Measurements from ENCODE around the gene DPAGT1.
A peak's percentile ranks its signal among the peaks of the same experiment; 100 is the strongest.

Gene DPAGT1

GRCh38 chr11:119092880-119093842 is 8.5 kb downstream of the DPAGT1 start:
- peaks cover 78% of the 10 kb centered on the region for H3K36me3 ChIP-seq (ENCODE audit: insufficient read depth, insufficient read length, low read length)
- no peak for DNase-seq (ENCODE audit: low read depth, low spot score)
- TF ChIP-seq SUZ12 (IDR thresholded peaks at IDR 0.05; ENCODE audit: extremely low read depth, insufficient read depth, insufficient read length) (no peak), ZNF274 (IDR thresholded peaks at IDR 0.05; ENCODE audit: low read depth, low read length) (no peak), YY1 (IDR thresholded peaks at IDR 0.05; ENCODE audit: insufficient read depth, insufficient read length) (no peak)

GRCh38 chr11:119091966-119092879 is 9.4 kb downstream of the DPAGT1 start:
- no peak for DNase-seq (ENCODE audit: low read depth, low spot score)
- peaks cover 6% of the 10 kb centered on the region; the same call in 1 of the 2 replicates for H3K9me3 ChIP-seq (ENCODE audit: insufficient read depth, low read length)
- no peak overlapping the region for H3K9ac ChIP-seq (ENCODE audit: insufficient read length, low read depth)
- no peak for TF ChIP-seq SUZ12 (IDR thresholded peaks at IDR 0.05; ENCODE audit: extremely low read depth, insufficient read depth, insufficient read length)
- TF ChIP-seq ZNF274 (IDR thresholded peaks at IDR 0.05; ENCODE audit: low read depth, low read length) = no peak
- TF ChIP-seq YY1 (IDR thresholded peaks at IDR 0.05; ENCODE audit: insufficient read depth, insufficient read length) = no peak
- H3K36me3 ChIP-seq (ENCODE audit: insufficient read depth, insufficient read length, low read length) = peaks cover 76% of the 10 kb centered on the region
- H3K4me3 ChIP-seq (ENCODE audit: insufficient read length, low read depth) = peak overlapping the region; percentile 95
- H3K4me1 ChIP-seq (ENCODE audit: insufficient read depth, insufficient read length) = peaks cover 3% of the 10 kb centered on the region
- H3K27me3 ChIP-seq (ENCODE audit: insufficient read depth, insufficient read length) = no peaks in the 10 kb centered on the region

More at GRCh38 chr11:119092880-119093842, 8.5 kb downstream of the DPAGT1 start:
- peak overlapping the region; percentile 94 for H3K9ac ChIP-seq (ENCODE audit: insufficient read length, low read depth)
- H3K27me3 ChIP-seq (ENCODE audit: insufficient read depth, insufficient read length) = no peaks in the 10 kb centered on the region
- peaks cover 6% of the 10 kb centered on the region; the same call in 1 of the 2 replicates for H3K9me3 ChIP-seq (ENCODE audit: insufficient read depth, low read length)
- H3K4me3 ChIP-seq (ENCODE audit: insufficient read length, low read depth) = peak overlapping the region; percentile 95
- H3K4me1 ChIP-seq (ENCODE audit: insufficient read depth, insufficient read length) = peaks cover 3% of the 10 kb centered on the region

GRCh38 chr11:119091178-119091577 is 10.5 kb downstream of the DPAGT1 start:
- DNase-seq (ENCODE audit: low read depth, low spot score) = no peak
- Histone ChIP-seq H3K36me3 (ENCODE audit: insufficient read depth, insufficient read length, low read length) (peaks cover 66% of the 10 kb centered on the region), H3K4me1 (ENCODE audit: insufficient read depth, insufficient read length) (peaks cover 3% of the 10 kb centered on the region), H3K27me3 (ENCODE audit: insufficient read depth, insufficient read length) (no peaks in the 10 kb centered on the region), H3K9me3 (ENCODE audit: insufficient read depth, low read length) (peaks cover 3% of the 10 kb centered on the region; the same call in 1 of the 2 replicates), H3K9ac (ENCODE audit: insufficient read length, low read depth) (no peak overlapping the region), H3K4me3 (ENCODE audit: insufficient read length, low read depth) (no peak overlapping the region)
- TF ChIP-seq ZNF274 (IDR thresholded peaks at IDR 0.05; ENCODE audit: low read depth, low read length) = no peak

- H3K27me3 ChIP-seq (ENCODE audit: insufficient read depth, insufficient read length) = no peaks in the 10 kb centered on the region
- H3K9me3 ChIP-seq (ENCODE audit: insufficient read depth, low read length) = no peaks in the 10 kb centered on the region
- H3K4me3 ChIP-seq (ENCODE audit: insufficient read length, low read depth) = no peak overlapping the region
- no peak overlapping the region for H3K9ac ChIP-seq (ENCODE audit: insufficient read length, low read depth)
- peaks cover 3% of the 10 kb centered on the region for H3K4me1 ChIP-seq (ENCODE audit: insufficient read depth, insufficient read length)
- DNase-seq (ENCODE audit: low read depth, low spot score) = no peak
- peaks cover 62% of the 10 kb centered on the region for H3K36me3 ChIP-seq (ENCODE audit: insufficient read depth, insufficient read length, low read length)
- TF ChIP-seq ZNF274 (IDR thresholded peaks at IDR 0.05; ENCODE audit: low read depth, low read length) (no peak), YY1 (IDR thresholded peaks at IDR 0.05; ENCODE audit: insufficient read depth, insufficient read length) (no peak), SUZ12 (IDR thresholded peaks at IDR 0.05; ENCODE audit: extremely low read depth, insufficient read depth, insufficient read length) (no peak)
Measured at GRCh38 chr11:119089319-119089718, 12.3 kb downstream of the DPAGT1 start.

- Histone ChIP-seq H3K4me1 (ENCODE audit: insufficient read depth, insufficient read length) (peaks cover 3% of the 10 kb centered on the region), H3K9ac (ENCODE audit: insufficient read length, low read depth) (no peak overlapping the region), H3K4me3 (ENCODE audit: insufficient read length, low read depth) (no peak overlapping the region), H3K36me3 (ENCODE audit: insufficient read depth, insufficient read length, low read length) (peaks cover 53% of the 10 kb centered on the region), H3K27me3 (ENCODE audit: insufficient read depth, insufficient read length) (no peaks in the 10 kb centered on the region), H3K9me3 (ENCODE audit: insufficient read depth, low read length) (no peaks in the 10 kb centered on the region)
- DNase-seq (ENCODE audit: low read depth, low spot score) = no peak
- TF ChIP-seq SUZ12 (IDR thresholded peaks at IDR 0.05; ENCODE audit: extremely low read depth, insufficient read depth, insufficient read length) (no peak), YY1 (IDR thresholded peaks at IDR 0.05; ENCODE audit: insufficient read depth, insufficient read length) (no peak), ZNF274 (IDR thresholded peaks at IDR 0.05; ENCODE audit: low read depth, low read length) (no peak)
Measured at GRCh38 chr11:119088406-119088805, 13.2 kb downstream of the DPAGT1 start.

GRCh38 chr11:119087747-119088241 is 13.9 kb downstream of the DPAGT1 start:
- Histone ChIP-seq H3K9ac (ENCODE audit: insufficient read length, low read depth) (no peak overlapping the region), H3K4me3 (ENCODE audit: insufficient read length, low read depth) (no peak overlapping the region)

More at GRCh38 chr11:119087747-119088241, 13.9 kb downstream of the DPAGT1 start:
- TF ChIP-seq ZNF274 (IDR thresholded peaks at IDR 0.05; ENCODE audit: low read depth, low read length) (no peak), YY1 (IDR thresholded peaks at IDR 0.05; ENCODE audit: insufficient read depth, insufficient read length) (no peak), SUZ12 (IDR thresholded peaks at IDR 0.05; ENCODE audit: extremely low read depth, insufficient read depth, insufficient read length) (no peak)
- Histone ChIP-seq H3K27me3 (ENCODE audit: insufficient read depth, insufficient read length) (no peaks in the 10 kb centered on the region), H3K9me3 (ENCODE audit: insufficient read depth, low read length) (no peaks in the 10 kb centered on the region), H3K36me3 (ENCODE audit: insufficient read depth, insufficient read length, low read length) (peaks cover 47% of the 10 kb centered on the region), H3K4me1 (ENCODE audit: insufficient read depth, insufficient read length) (peaks cover 3% of the 10 kb centered on the region)
- DNase-seq (ENCODE audit: low read depth, low spot score) = no peak

Data from NT2/D1 (cell line).